ENCODE data around the gene BDKRB1.

BDKRB1 gene

GRCh38 chr14:96277890-96278289 lies 21.9 kb downstream of the BDKRB1 start:
- Mint-ChIP-seq H3K4me3 (no peak overlapping the region), H3K27me3 (no peaks in the 10 kb centered on the region)

GRCh38 chr14:96279564-96279963 lies 23.6 kb downstream of the BDKRB1 start:
- H3K9me3 Mint-ChIP-seq = peaks cover 7% of the 10 kb centered on the region
- no peaks in the 10 kb centered on the region for H3K4me1 Mint-ChIP-seq
- no peak for ATAC-seq
- H3K36me3 Mint-ChIP-seq = peaks cover 27% of the 10 kb centered on the region
- no peak overlapping the region for H3K27ac Mint-ChIP-seq
- H3K4me3 Mint-ChIP-seq = no peak overlapping the region
- H3K27me3 Mint-ChIP-seq = no peaks in the 10 kb centered on the region

More at GRCh38 chr14:96277890-96278289, 21.9 kb downstream of the BDKRB1 start:
- Mint-ChIP-seq H3K9me3 (peaks cover 7% of the 10 kb centered on the region), H3K4me1 (no peaks in the 10 kb centered on the region), H3K36me3 (peaks cover 14% of the 10 kb centered on the region), H3K27ac (no peak overlapping the region)
- ATAC-seq = no peak

- ATAC-seq = no peak
- Mint-ChIP-seq H3K4me3 (no peak overlapping the region), H3K9me3 (peaks cover 7% of the 10 kb centered on the region), H3K36me3 (peaks cover 32% of the 10 kb centered on the region), H3K4me1 (no peaks in the 10 kb centered on the region), H3K27me3 (no peaks in the 10 kb centered on the region), H3K27ac (no peak overlapping the region)
These were observed 24.1 kb downstream of the BDKRB1 start for GRCh38 chr14:96280104-96280503.

GRCh38 chr14:96281486-96281885 lies 25.5 kb downstream of the BDKRB1 start:
- no peak overlapping the region for H3K4me3 Mint-ChIP-seq
- no peak for ATAC-seq
- H3K4me1 Mint-ChIP-seq = no peaks in the 10 kb centered on the region
- H3K27me3 Mint-ChIP-seq = no peaks in the 10 kb centered on the region
- no peak overlapping the region for H3K27ac Mint-ChIP-seq
- H3K36me3 Mint-ChIP-seq = peaks cover 41% of the 10 kb centered on the region
- peaks cover 7% of the 10 kb centered on the region for H3K9me3 Mint-ChIP-seq

- no peaks in the 10 kb centered on the region for H3K4me1 Mint-ChIP-seq
- H3K27ac Mint-ChIP-seq = no peak overlapping the region
- no peak for ATAC-seq
These were observed 28.0 kb downstream of the BDKRB1 start for GRCh38 chr14:96284008-96284407.

GRCh38 chr14:96284430-96284829 lies 28.4 kb downstream of the BDKRB1 start:
- Mint-ChIP-seq H3K36me3 (peaks cover 63% of the 10 kb centered on the region), H3K27me3 (no peaks in the 10 kb centered on the region)

More at GRCh38 chr14:96284008-96284407, 28.0 kb downstream of the BDKRB1 start:
- peaks cover 4% of the 10 kb centered on the region for H3K9me3 Mint-ChIP-seq
- H3K36me3 Mint-ChIP-seq = peaks cover 63% of the 10 kb centered on the region
- H3K4me3 Mint-ChIP-seq = no peak overlapping the region
- no peaks in the 10 kb centered on the region for H3K27me3 Mint-ChIP-seq

GRCh38 chr14:96285667-96286066 lies 29.7 kb downstream of the BDKRB1 start:
- ATAC-seq = no peak
- H3K4me1 Mint-ChIP-seq = no peaks in the 10 kb centered on the region
- H3K4me3 Mint-ChIP-seq = no peak overlapping the region
- H3K9me3 Mint-ChIP-seq = no peaks in the 10 kb centered on the region
- H3K27ac Mint-ChIP-seq = peak overlapping the region; percentile 44
- H3K36me3 Mint-ChIP-seq = peaks cover 65% of the 10 kb centered on the region
- no peaks in the 10 kb centered on the region for H3K27me3 Mint-ChIP-seq

More at GRCh38 chr14:96284430-96284829, 28.4 kb downstream of the BDKRB1 start:
- ATAC-seq = no peak
- H3K4me3 Mint-ChIP-seq = no peak overlapping the region
- peaks cover under 1% of the 10 kb centered on the region for H3K9me3 Mint-ChIP-seq
- no peaks in the 10 kb centered on the region for H3K4me1 Mint-ChIP-seq
- H3K27ac Mint-ChIP-seq = no peak overlapping the region

- Mint-ChIP-seq H3K4me3 (no peak overlapping the region), H3K27me3 (no peaks in the 10 kb centered on the region), H3K9me3 (no peaks in the 10 kb centered on the region), H3K27ac (no peak overlapping the region), H3K36me3 (peaks cover 65% of the 10 kb centered on the region), H3K4me1 (no peaks in the 10 kb centered on the region)
- ATAC-seq = no peak
These were observed 30.2 kb downstream of the BDKRB1 start for GRCh38 chr14:96286251-96286650.

- no peak overlapping the region for H3K27ac Mint-ChIP-seq
- H3K36me3 Mint-ChIP-seq = peaks cover 64% of the 10 kb centered on the region
- no peaks in the 10 kb centered on the region for H3K9me3 Mint-ChIP-seq
- H3K4me3 Mint-ChIP-seq = no peak overlapping the region
- H3K4me1 Mint-ChIP-seq = no peaks in the 10 kb centered on the region
- no peak for ATAC-seq
- no peaks in the 10 kb centered on the region for H3K27me3 Mint-ChIP-seq
These were observed 31.8 kb downstream of the BDKRB1 start for GRCh38 chr14:96287856-96288255.

GRCh38 chr14:96294246-96294645 lies 38.2 kb downstream of the BDKRB1 start:
- Mint-ChIP-seq H3K4me3 (no peak overlapping the region), H3K27me3 (no peaks in the 10 kb centered on the region), H3K36me3 (peaks cover 32% of the 10 kb centered on the region), H3K4me1 (no peaks in the 10 kb centered on the region), H3K27ac (no peak overlapping the region), H3K9me3 (no peaks in the 10 kb centered on the region)
- ATAC-seq = no peak

GRCh38 chr14:96297000-96297399 lies 41.0 kb downstream of the BDKRB1 start:
- Mint-ChIP-seq H3K27ac (no peak overlapping the region), H3K9me3 (no peaks in the 10 kb centered on the region), H3K36me3 (peaks cover 32% of the 10 kb centered on the region), H3K4me1 (no peaks in the 10 kb centered on the region), H3K4me3 (no peak overlapping the region), H3K27me3 (no peaks in the 10 kb centered on the region)
- no peak for ATAC-seq

- Mint-ChIP-seq H3K27me3 (no peaks in the 10 kb centered on the region), H3K4me3 (no peak overlapping the region), H3K36me3 (peaks cover 37% of the 10 kb centered on the region), H3K27ac (no peak overlapping the region), H3K9me3 (no peaks in the 10 kb centered on the region), H3K4me1 (no peaks in the 10 kb centered on the region)
- no peak for ATAC-seq
These were observed 42.0 kb downstream of the BDKRB1 start for GRCh38 chr14:96297997-96298515.

- Mint-ChIP-seq H3K4me3 (no peak overlapping the region), H3K9me3 (no peaks in the 10 kb centered on the region), H3K27ac (no peak overlapping the region), H3K4me1 (no peaks in the 10 kb centered on the region), H3K36me3 (peaks cover 31% of the 10 kb centered on the region), H3K27me3 (no peaks in the 10 kb centered on the region)
- ATAC-seq = no peak
These were observed 43.4 kb downstream of the BDKRB1 start for GRCh38 chr14:96299441-96299840.

GRCh38 chr14:96303981-96304380 lies 48.0 kb downstream of the BDKRB1 start:
- ATAC-seq = no peak
- H3K36me3 Mint-ChIP-seq = peaks cover 52% of the 10 kb centered on the region

GRCh38 chr14:96304956-96305355 lies 48.9 kb downstream of the BDKRB1 start:
- H3K27ac Mint-ChIP-seq = no peak overlapping the region
- no peaks in the 10 kb centered on the region for H3K27me3 Mint-ChIP-seq
- H3K36me3 Mint-ChIP-seq = peaks cover 55% of the 10 kb centered on the region
- ATAC-seq = no peak
- H3K4me1 Mint-ChIP-seq = no peaks in the 10 kb centered on the region
- no peak overlapping the region for H3K4me3 Mint-ChIP-seq
- no peaks in the 10 kb centered on the region for H3K9me3 Mint-ChIP-seq

More at GRCh38 chr14:96303981-96304380, 48.0 kb downstream of the BDKRB1 start:
- Mint-ChIP-seq H3K4me3 (no peak overlapping the region), H3K9me3 (no peaks in the 10 kb centered on the region), H3K27ac (no peak overlapping the region), H3K27me3 (no peaks in the 10 kb centered on the region), H3K4me1 (no peaks in the 10 kb centered on the region)

GRCh38 chr14:96307434-96307833 lies 51.4 kb downstream of the BDKRB1 start:
- H3K36me3 Mint-ChIP-seq = peaks cover 51% of the 10 kb centered on the region
- no peaks in the 10 kb centered on the region for H3K9me3 Mint-ChIP-seq
- H3K27me3 Mint-ChIP-seq = no peaks in the 10 kb centered on the region
- no peaks in the 10 kb centered on the region for H3K4me1 Mint-ChIP-seq
- no peak overlapping the region for H3K27ac Mint-ChIP-seq
- ATAC-seq = no peak
- H3K4me3 Mint-ChIP-seq = no peak overlapping the region
